CD14-positive monocyte (primary cell): ENCODE measurements around the gene MAMDC2. TPM values are rescaled to one million over a fixed set of nuclear protein-coding genes. Genes with fewer than 3 reads are reported as not detected.

Experiments used
- DNase-seq, 3 donors: peaks; one replicate each; pipeline ENCODE4 v3.0.0-alpha.2; 2011 to 2022
- H2AFZ ChIP-seq: 2 replicates; pipeline ENCODE4 v1.6.0; 2012; ENCODE audit warnings: mild to moderate bottlenecking, low read depth, low read length, inconsistent platforms; ENCODE audit not compliant: insufficient read depth, poor library complexity, severe bottlenecking
- H3K27ac ChIP-seq, 2 donors: 1 replicate in 1 of 2; 2 replicates in 1 of 2; pipeline ENCODE4 v1.5.1; 2012 to 2013; ENCODE audit warnings: low read length in 2 of 2, control low read depth in 1 of 2, inconsistent platforms in 1 of 2, low read depth in 1 of 2, mild to moderate bottlenecking in 1 of 2
- H3K27me3 ChIP-seq, 2 donors: one replicate each; pipeline versions ENCODE4 v1.6.0 to v1.6.1; 2011 to 2013; ENCODE audit warnings: low read length in 2 of 2; ENCODE audit not compliant: control insufficient read depth in 2 of 2, insufficient read depth in 2 of 2
- H3K36me3 ChIP-seq, 2 donors: replicated peaks in 1 of 2; 1 replicate in 1 of 2; 2 replicates in 1 of 2; pipeline versions ENCODE4 v1.5.1 to v1.6.1; 2012 to 2013; ENCODE audit warnings: low read length in 2 of 2, control low read depth in 1 of 2, inconsistent platforms in 1 of 2, mild to moderate bottlenecking in 1 of 2; ENCODE audit not compliant: insufficient read depth in 2 of 2, control insufficient read depth in 1 of 2
- H3K4me1 ChIP-seq, 2 donors: 1 replicate in 1 of 2; 2 replicates in 1 of 2; pipeline versions ENCODE4 v1.5.1 to v1.6.1; 2012 to 2013; ENCODE audit warnings: low read length in 2 of 2, control low read depth in 1 of 2, inconsistent platforms in 1 of 2, mild to moderate bottlenecking in 1 of 2, moderate library complexity in 1 of 2; ENCODE audit not compliant: insufficient read depth in 2 of 2, control insufficient read depth in 1 of 2
- H3K4me2 ChIP-seq: replicated peaks from 2 replicates; pipeline ENCODE3; 2012; ENCODE audit warnings: low read length, moderate library complexity, mild to moderate bottlenecking; ENCODE audit not compliant: poor library complexity, severe bottlenecking; ENCODE audit errors: extremely low read depth
- H3K4me3 ChIP-seq, 3 experiments: fragments of 200-600 bp in 1 of 3; sonication (generic) in 1 of 3; replicated peaks in 1 of 3; 1 replicate in 2 of 3; 2 replicates in 1 of 3; pipeline ENCODE4 v1.5.1; 2011 to 2013; ENCODE audit warnings: low read length in 3 of 3, mild to moderate bottlenecking in 3 of 3, control low read depth in 2 of 3, low read depth in 2 of 3, inconsistent platforms in 1 of 3, moderate library complexity in 1 of 3
- H3K79me2 ChIP-seq: 2 replicates; pipeline ENCODE4 v1.6.0; 2012; ENCODE audit warnings: mild to moderate bottlenecking, control low read depth, inconsistent platforms, low read length, moderate library complexity; ENCODE audit not compliant: insufficient read depth
- H3K9ac ChIP-seq: 2 replicates; pipeline ENCODE4 v1.6.0; 2017; ENCODE audit warnings: low read length, mild to moderate bottlenecking; ENCODE audit not compliant: insufficient read depth, poor library complexity, severe bottlenecking
- H3K9me3 ChIP-seq, 2 donors: replicated peaks in 1 of 2; 1 replicate in 1 of 2; 2 replicates in 1 of 2; pipeline versions ENCODE4 v1.5.1 to v1.6.1; 2012 to 2013; ENCODE audit warnings: low read length in 2 of 2, control low read depth in 1 of 2; ENCODE audit not compliant: control insufficient read depth in 1 of 2, insufficient read depth in 1 of 2
- H4K20me1 ChIP-seq: 2 replicates; pipeline ENCODE4 v1.6.0; 2012; ENCODE audit warnings: mild to moderate bottlenecking, low read length, control low read depth, moderate library complexity; ENCODE audit not compliant: insufficient read depth
- H3K27ac Mint-ChIP-seq, 7 donors: one replicate each; pipeline ENCODE4 v1.8.0; 2020; ENCODE audit warnings: mild to moderate bottlenecking in 7 of 7, mixed read lengths in 7 of 7, moderate library complexity in 6 of 7, inconsistent platforms in 2 of 7
- H3K27me3 Mint-ChIP-seq, 3 donors: one replicate each; pipeline ENCODE4 v1.8.0; 2021 to 2022; ENCODE audit warnings: low read depth in 3 of 3, mild to moderate bottlenecking in 3 of 3, mixed read lengths in 3 of 3, moderate library complexity in 3 of 3, inconsistent platforms in 1 of 3
- H3K36me3 Mint-ChIP-seq, 2 donors: one replicate each; pipeline ENCODE4 v1.8.0; 2020; ENCODE audit warnings: mixed read lengths in 2 of 2, inconsistent platforms in 1 of 2, mild to moderate bottlenecking in 1 of 2
- H3K4me1 Mint-ChIP-seq: one replicate; pipeline ENCODE4 v1.8.0; 2020; ENCODE audit warnings: mild to moderate bottlenecking, mixed read lengths
- H3K4me3 Mint-ChIP-seq, 2 donors: one replicate each; pipeline ENCODE4 v1.8.0; 2020; ENCODE audit warnings: mild to moderate bottlenecking in 2 of 2, mixed read lengths in 2 of 2, moderate library complexity in 1 of 2
- H3K9me3 Mint-ChIP-seq, 7 donors: one replicate each; pipeline ENCODE4 v1.8.0; 2020 to 2022; ENCODE audit warnings: mixed read lengths in 7 of 7, mild to moderate bottlenecking in 6 of 7, moderate library complexity in 6 of 7, inconsistent platforms in 2 of 7
- WGBS: methylation state at CpG from one replicate; pipeline ENCODE4 v1.1.5; 2013; ENCODE audit warnings: missing lambda C conversion rate; ENCODE audit not compliant: insufficient coverage; 5-methylcytosine and 5-hydroxymethylcytosine counted together
- intact Hi-C, 2 donors: fragments of 100-400 bp; cut with micrococcal nuclease; formaldehyde crosslinking; loops; one replicate each; pipeline versions ENCODE4 v1.15.0 to v1.15.1; 2023
- polyA plus RNA-seq, 3 donors: library from polyadenylated mRNA; depleted of rRNA in 1 of 3; unstranded in 2 of 3; stranded (reverse) in 1 of 3; fragments of 300-500 nt in 2 of 3; fragments of >200 nt in 1 of 3; fragmentation: Illumina TruSeq in 2 of 3; gene quantifications; 1 replicate in 2 of 3; 2 replicates in 1 of 3; pipeline ENCODE4 v1.2.3, GENCODE V29; 2012 to 2021
- TF ChIP-seq, protein P1 (sequence below): fragments of 200-600 bp; IDR thresholded peaks from one replicate; pipeline ENCODE4 v1.8.0; 2022; ENCODE audit warnings: antibody characterized with exemption, mild to moderate bottlenecking

MAMDC2 gene
- polyA plus RNA-seq, 3 donors, result 0.05 to 0.09 TPM; not detected in 1

DNA sequence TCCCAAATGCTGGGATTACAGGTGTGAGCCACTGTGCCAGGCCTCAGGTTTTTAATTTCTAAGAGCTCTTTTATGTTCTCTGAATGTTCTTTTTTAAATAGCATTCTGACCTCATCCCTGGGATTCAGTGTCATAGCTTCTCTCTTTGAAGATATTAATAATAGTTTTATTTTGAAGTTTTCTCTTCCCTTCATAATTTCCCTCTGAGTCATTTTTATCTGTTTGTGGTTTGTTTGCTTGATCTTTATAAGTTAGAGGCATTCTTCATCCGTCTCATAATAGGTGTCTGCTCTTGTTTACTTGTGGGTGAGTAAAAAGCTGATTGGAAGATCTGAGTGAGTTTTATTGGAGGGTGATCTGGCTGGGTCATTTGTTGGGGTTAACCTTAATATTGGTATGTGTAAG is 12.5 kb upstream of the MAMDC2 start:
- Histone ChIP-seq H2AFZ (no peak overlapping the region), H3K9ac (no peak overlapping the region), H3K4me3 (no peak overlapping the region), H3K4me1 (no peaks in the 10 kb centered on the region), H3K36me3 (no peaks in the 10 kb centered on the region), H3K27me3 (no peaks in the 10 kb centered on the region), H4K20me1 (no peaks in the 10 kb centered on the region), H3K79me2 (no peaks in the 10 kb centered on the region), H3K4me2 (no peak overlapping the region), H3K27ac (no peak overlapping the region), H3K9me3 (no peaks in the 10 kb centered on the region)
- DNase-seq, result no peak
- H3K4me3 Mint-ChIP-seq, result no peak overlapping the region
- intact Hi-C loops, result no loop called here
- TF ChIP-seq, protein P1, sequence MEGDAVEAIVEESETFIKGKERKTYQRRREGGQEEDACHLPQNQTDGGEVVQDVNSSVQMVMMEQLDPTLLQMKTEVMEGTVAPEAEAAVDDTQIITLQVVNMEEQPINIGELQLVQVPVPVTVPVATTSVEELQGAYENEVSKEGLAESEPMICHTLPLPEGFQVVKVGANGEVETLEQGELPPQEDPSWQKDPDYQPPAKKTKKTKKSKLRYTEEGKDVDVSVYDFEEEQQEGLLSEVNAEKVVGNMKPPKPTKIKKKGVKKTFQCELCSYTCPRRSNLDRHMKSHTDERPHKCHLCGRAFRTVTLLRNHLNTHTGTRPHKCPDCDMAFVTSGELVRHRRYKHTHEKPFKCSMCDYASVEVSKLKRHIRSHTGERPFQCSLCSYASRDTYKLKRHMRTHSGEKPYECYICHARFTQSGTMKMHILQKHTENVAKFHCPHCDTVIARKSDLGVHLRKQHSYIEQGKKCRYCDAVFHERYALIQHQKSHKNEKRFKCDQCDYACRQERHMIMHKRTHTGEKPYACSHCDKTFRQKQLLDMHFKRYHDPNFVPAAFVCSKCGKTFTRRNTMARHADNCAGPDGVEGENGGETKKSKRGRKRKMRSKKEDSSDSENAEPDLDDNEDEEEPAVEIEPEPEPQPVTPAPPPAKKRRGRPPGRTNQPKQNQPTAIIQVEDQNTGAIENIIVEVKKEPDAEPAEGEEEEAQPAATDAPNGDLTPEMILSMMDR, result no peak
- H3K36me3 Mint-ChIP-seq, result no peaks in the 10 kb centered on the region
- peak overlapping the region in 1 of 7 donors; percentile 68 for H3K27ac Mint-ChIP-seq
- no peaks in the 10 kb centered on the region for H3K4me1 Mint-ChIP-seq
- H3K9me3 Mint-ChIP-seq, result peaks cover 0 to 3% (median 1%) of the 10 kb centered on the region in 7 donors
- peaks cover 0 to 4% (median 4%) of the 10 kb centered on the region in 3 donors for H3K27me3 Mint-ChIP-seq
- WGBS, result no CpG with 5 or more reads among the region's 1 CpG

- Histone ChIP-seq H3K36me3 (no peaks in the 10 kb centered on the region), H2AFZ (no peak overlapping the region), H3K4me3 (no peak overlapping the region), H3K4me1 (no peaks in the 10 kb centered on the region), H3K79me2 (no peaks in the 10 kb centered on the region), H3K4me2 (no peak overlapping the region), H3K27ac (no peak overlapping the region), H3K27me3 (no peaks in the 10 kb centered on the region), H4K20me1 (no peaks in the 10 kb centered on the region), H3K9me3 (no peaks in the 10 kb centered on the region), H3K9ac (no peak overlapping the region)
- H3K27ac Mint-ChIP-seq, result no peak overlapping the region
- intact Hi-C loops, result no loop called here
- H3K4me3 Mint-ChIP-seq, result no peak overlapping the region
- no peaks in the 10 kb centered on the region for H3K4me1 Mint-ChIP-seq
- H3K36me3 Mint-ChIP-seq, result no peaks in the 10 kb centered on the region
- DNase-seq, result no peak
- H3K9me3 Mint-ChIP-seq, result peaks cover 4 to 8% (median 4%) of the 10 kb centered on the region in 7 donors
- peaks cover 0 to 4% (median 2%) of the 10 kb centered on the region in 3 donors for H3K27me3 Mint-ChIP-seq
- TF ChIP-seq, protein P1, result no peak
- no CpG with 5 or more reads among the region's 2 CpGs for WGBS
Observed at GRCh38 chr9:70034271-70034711, 9.4 kb upstream of the MAMDC2 start.
